OCI-LY1 (cell line): ENCODE results near the gene SH3GL2.

Experiments used
- H2AFZ ChIP-seq: fragments of 200-600 bp; sonication (generic), shearing (Covaris generic); 2 replicates; pipeline ENCODE4 v1.6.0; 2014; ENCODE audit warnings: antibody characterized with exemption, mild to moderate bottlenecking, low read length
- H3F3A ChIP-seq: fragments of 200-600 bp; sonication (generic), shearing (Covaris generic); 2 replicates; pipeline ENCODE4 v1.6.0; 2014; ENCODE audit warnings: mild to moderate bottlenecking, antibody characterized with exemption, low read length, moderate library complexity; ENCODE audit not compliant: insufficient read depth
- H3K27ac ChIP-seq: fragments of 200-600 bp; sonication (generic); 2 replicates; pipeline ENCODE4 v1.5.1; 2014; ENCODE audit warnings: low read length, mixed run types, mild to moderate bottlenecking, low read depth; ENCODE audit not compliant: poor library complexity, severe bottlenecking
- H3K27me3 ChIP-seq: fragments of 200-600 bp; sonication (generic); 2 replicates; pipeline ENCODE4 v1.6.0; 2014; ENCODE audit warnings: antibody characterized with exemption, mild to moderate bottlenecking, low read length, moderate library complexity; ENCODE audit not compliant: insufficient read depth
- H3K36me3 ChIP-seq: fragments of 200-600 bp; sonication (generic); 2 replicates; pipeline ENCODE4 v1.6.1; 2014; ENCODE audit warnings: mild to moderate bottlenecking, antibody characterized with exemption, low read length, moderate library complexity, mixed read lengths; ENCODE audit not compliant: insufficient read depth
- H3K4me1 ChIP-seq: fragments of 200-600 bp; sonication (generic); 2 replicates; pipeline ENCODE4 v1.5.1; 2014; ENCODE audit warnings: mild to moderate bottlenecking, low read length, moderate library complexity; ENCODE audit not compliant: insufficient read depth, severe bottlenecking
- H3K4me2 ChIP-seq: fragments of 200-600 bp; sonication (generic), shearing (Covaris generic); 2 replicates; pipeline ENCODE4 v1.6.1; 2014; ENCODE audit warnings: low read length
- H3K4me3 ChIP-seq: fragments of 200-600 bp; sonication (generic); 2 replicates; pipeline ENCODE4 v1.5.1; 2014; ENCODE audit warnings: low read length, low read depth, mild to moderate bottlenecking, mixed read lengths; ENCODE audit not compliant: poor library complexity, severe bottlenecking
- H3K79me2 ChIP-seq: fragments of 200-600 bp; shearing (Covaris generic); 2 replicates; pipeline ENCODE4 v1.6.1; 2016; ENCODE audit warnings: mixed run types, low read length, mixed read lengths; ENCODE audit not compliant: insufficient read depth
- H3K9ac ChIP-seq: fragments of 200-600 bp; sonication (generic), shearing (Covaris generic); 2 replicates; pipeline ENCODE4 v1.6.1; 2014; ENCODE audit warnings: mild to moderate bottlenecking, low read length, mixed read lengths
- H3K9me2 ChIP-seq: fragments of 200-600 bp; sonication (generic), shearing (Covaris generic); 2 replicates; pipeline ENCODE4 v1.6.1; 2014; ENCODE audit warnings: low read depth, mild to moderate bottlenecking, low read length, mixed read lengths
- H3K9me3 ChIP-seq: fragments of 200-600 bp; shearing (Covaris generic); 2 replicates; pipeline ENCODE4 v1.6.1; 2014; ENCODE audit warnings: low read length, mixed read lengths
- H4K20me1 ChIP-seq: fragments of 200-600 bp; sonication (generic), shearing (Covaris generic); 2 replicates; pipeline ENCODE4 v1.6.0; 2016; ENCODE audit warnings: mild to moderate bottlenecking, low read length; ENCODE audit not compliant: insufficient read depth
- CTCF ChIP-seq: fragments of 200-600 bp; sonication (generic), shearing (Covaris generic); IDR thresholded peaks from 2 replicates; pipeline ENCODE4 v1.5.1; 2017; ENCODE audit warnings: mild to moderate bottlenecking, antibody characterized with exemption, low read length, moderate library complexity, mixed read lengths
- EZH2 ChIP-seq: fragments of 200-600 bp; sonication (generic), shearing (Covaris generic); IDR thresholded peaks from 2 replicates; pipeline ENCODE4 v1.8.0; 2017; ENCODE audit warnings: borderline replicate concordance, mixed run types, mild to moderate bottlenecking, antibody characterized with exemption, low read length, moderate library complexity, mixed read lengths

The SH3GL2 gene

GRCh38 chr9:17800418-17800817 lies 221.6 kb downstream of the SH3GL2 start:
- TF ChIP-seq CTCF (no peak), EZH2 (no peak)
- Histone ChIP-seq H3K9me3 (no peaks in the 10 kb centered on the region), H2AFZ (no peak overlapping the region), H3K27ac (no peak overlapping the region), H3K36me3 (no peaks in the 10 kb centered on the region), H3F3A (no peaks in the 10 kb centered on the region), H3K9ac (no peak overlapping the region), H3K4me2 (no peak overlapping the region), H3K9me2 (no peaks in the 10 kb centered on the region), H3K79me2 (no peaks in the 10 kb centered on the region), H3K4me3 (no peak overlapping the region), H3K4me1 (no peaks in the 10 kb centered on the region), H3K27me3 (no peaks in the 10 kb centered on the region), H4K20me1 (no peaks in the 10 kb centered on the region)

- H3K9me2 ChIP-seq: no peaks in the 10 kb centered on the region
- no peaks in the 10 kb centered on the region for H3K79me2 ChIP-seq
- no peaks in the 10 kb centered on the region for H3K27me3 ChIP-seq
- TF ChIP-seq EZH2 (no peak), CTCF (peak; percentile 61)
- H3K27ac ChIP-seq: no peak overlapping the region
- no peak overlapping the region for H3K4me2 ChIP-seq
- no peak overlapping the region for H3K9ac ChIP-seq
- no peak overlapping the region for H2AFZ ChIP-seq
- no peak overlapping the region for H3K4me3 ChIP-seq
- H4K20me1 ChIP-seq: no peaks in the 10 kb centered on the region
- no peaks in the 10 kb centered on the region for H3K36me3 ChIP-seq
- H3F3A ChIP-seq: no peaks in the 10 kb centered on the region
- no peaks in the 10 kb centered on the region for H3K4me1 ChIP-seq
- no peaks in the 10 kb centered on the region for H3K9me3 ChIP-seq
Observed at GRCh38 chr9:17802249-17802857, 223.5 kb downstream of the SH3GL2 start.

GRCh38 chr9:17807613-17808282 lies 228.9 kb downstream of the SH3GL2 start:
- H4K20me1 ChIP-seq: no peaks in the 10 kb centered on the region
- H3K36me3 ChIP-seq: no peaks in the 10 kb centered on the region
- TF ChIP-seq EZH2 (no peak), CTCF (no peak)
- no peak overlapping the region for H3K4me2 ChIP-seq
- no peak overlapping the region for H2AFZ ChIP-seq
- H3K9me2 ChIP-seq: no peaks in the 10 kb centered on the region
- H3K4me3 ChIP-seq: no peak overlapping the region
- no peaks in the 10 kb centered on the region for H3F3A ChIP-seq
- no peaks in the 10 kb centered on the region for H3K9me3 ChIP-seq
- H3K9ac ChIP-seq: no peak overlapping the region
- H3K4me1 ChIP-seq: no peaks in the 10 kb centered on the region
- no peaks in the 10 kb centered on the region for H3K27me3 ChIP-seq
- no peaks in the 10 kb centered on the region for H3K79me2 ChIP-seq
- no peak overlapping the region for H3K27ac ChIP-seq
